Panc1 (cell line): Measurements from ENCODE around the gene TTC9C. TPM values are rescaled to one million over a fixed set of nuclear protein-coding genes. Genes with fewer than 3 reads are reported as not detected.

Source experiments
- ATAC-seq: fragments of 200-7000 bp; cut with Tn5 transposase; 2 replicates; pipeline ENCODE4 v1.9.1; 2020; ENCODE audit warnings: mild to moderate bottlenecking, moderate library complexity
- BruUV-seq: library from RNA; stranded (reverse); fragments of 400-500 nt; replicated peaks from 2 replicates; lab custom pipeline; 2021; lab: Mats Ljungman, UMichigan
- CTCF ChIA-PET: fragments of 300-600 bp; sonication (Branson Sonifier 250); formaldehyde crosslinking; loops from one replicate; lab custom pipeline; 2022; ENCODE audit warnings: antibody characterized with exemption; lab: Charles Lee
- POLR2A ChIA-PET: fragments of 300-600 bp; sonication (Branson Sonifier 250); formaldehyde crosslinking; loops from one replicate; lab custom pipeline; 2022; ENCODE audit warnings: antibody characterized with exemption; lab: Charles Lee
- DNase-seq: peaks from one replicate; pipeline ENCODE4 v3.0.0-alpha.2; 2010; ENCODE audit warnings: low read depth, low spot score
- H3K27ac ChIP-seq: 2 replicates; pipeline ENCODE4 v1.5.1; 2011; ENCODE audit warnings: mild to moderate bottlenecking, low read length, inconsistent platforms
- H3K27me3 ChIP-seq: fragments of 200-500 bp; sonication (Bioruptor generic); 2 replicates; pipeline ENCODE4 v1.6.0; 2014; ENCODE audit warnings: low read length, inconsistent platforms; ENCODE audit not compliant: control insufficient read depth, insufficient read depth
- H3K36me3 ChIP-seq: fragments of 200-500 bp; sonication (Bioruptor generic); 2 replicates; pipeline ENCODE4 v1.5.1; 2014; ENCODE audit warnings: inconsistent platforms, mild to moderate bottlenecking, low read length, moderate library complexity; ENCODE audit not compliant: control insufficient read depth, insufficient read depth
- H3K4me1 ChIP-seq: 2 replicates; pipeline ENCODE4 v1.5.1; 2011; ENCODE audit warnings: inconsistent platforms, mild to moderate bottlenecking, low read length, moderate library complexity; ENCODE audit not compliant: control insufficient read depth, insufficient read depth
- H3K4me3 ChIP-seq, 2 experiments: 2 replicates each; pipeline ENCODE4 v1.5.1; 2011 to 2012; ENCODE audit warnings: low read depth in 2 of 2, low read length in 2 of 2, mild to moderate bottlenecking in 2 of 2, inconsistent platforms in 1 of 2, moderate library complexity in 1 of 2
- H3K9me3 ChIP-seq: fragments of 200-500 bp; sonication (Bioruptor generic); 2 replicates; pipeline ENCODE4 v1.5.1; 2014; ENCODE audit warnings: low read depth, mild to moderate bottlenecking, inconsistent platforms, low read length, moderate library complexity; ENCODE audit not compliant: control insufficient read depth, insufficient read depth
- POLR2AphosphoS5 ChIP-seq: IDR thresholded peaks from 2 replicates; pipeline ENCODE4 v1.6.1; 2012; ENCODE audit warnings: mild to moderate bottlenecking, low read depth, low read length, moderate library complexity
- REST ChIP-seq, 2 experiments: IDR thresholded peaks; 2 replicates each; pipeline ENCODE4 v1.6.1; 2011 to 2012; ENCODE audit warnings: low read depth in 2 of 2, control low read depth in 1 of 2, low read length in 1 of 2, mild to moderate bottlenecking in 1 of 2, moderate library complexity in 1 of 2; ENCODE audit not compliant: insufficient read depth in 1 of 2
- SIN3A ChIP-seq: IDR thresholded peaks from 2 replicates; pipeline ENCODE4 v1.6.1; 2012; ENCODE audit warnings: low read depth, mild to moderate bottlenecking, low read length, moderate library complexity, borderline replicate concordance; ENCODE audit not compliant: insufficient read depth
- TCF7L2 ChIP-seq: IDR thresholded peaks from 2 replicates; pipeline ENCODE4 v1.6.1; 2011; ENCODE audit warnings: mild to moderate bottlenecking, low read depth, low read length, inconsistent platforms
- in situ Hi-C: cut with HindIII; loops from 2 replicates; pipeline ENCODE4 v1.10.0; 2016; ENCODE audit warnings: low sequenced_read_pairs, low pct_unique_long_range_greater_than_20kb
- intact Hi-C: fragments of 100-400 bp; cut with micrococcal nuclease; formaldehyde crosslinking; loops from one replicate; pipeline ENCODE4 v1.10.0; 2022; ENCODE audit not compliant: unreplicated experiment
- total RNA-seq: library from RNA; stranded (reverse); gene quantifications from one replicate; pipeline ENCODE4 v1.2.1, GENCODE V29; 2021; ENCODE audit not compliant: unreplicated experiment
- TF ChIP-seq, protein P1 (sequence below): fragments of 450-650 bp; IDR thresholded peaks from 2 replicates; pipeline ENCODE4 v1.5.1; 2017; ENCODE audit warnings: mild to moderate bottlenecking

The TTC9C gene
- total RNA-seq, 1 experiment from 2014 or later = 39.4 TPM

DNA sequence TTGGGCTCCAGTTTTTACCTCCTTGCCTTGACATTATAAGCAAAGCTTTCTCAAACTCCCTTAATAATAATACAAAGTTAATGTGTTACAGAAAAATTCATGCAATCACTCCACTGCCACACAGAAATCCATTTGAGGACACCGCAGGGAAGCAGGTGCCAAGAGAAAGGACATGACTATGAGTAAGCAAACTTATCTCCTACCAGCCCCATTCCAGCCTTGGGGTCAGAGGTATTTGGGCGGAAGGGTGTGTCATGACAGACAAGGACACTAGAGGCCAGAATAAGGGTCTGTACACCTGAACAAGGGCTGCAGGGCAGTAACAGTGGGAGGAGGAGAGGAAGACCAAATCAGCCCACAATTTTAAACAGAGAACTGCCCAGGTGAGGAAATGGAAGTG is 14.9 kb upstream of the TTC9C start:
- POLR2A ChIA-PET = no interaction called here
- Histone ChIP-seq H3K27ac (no peak overlapping the region), H3K4me3 (no peak overlapping the region), H3K36me3 (peaks cover 30% of the 10 kb centered on the region), H3K27me3 (no peaks in the 10 kb centered on the region), H3K4me1 (peaks cover 10% of the 10 kb centered on the region), H3K9me3 (no peaks in the 10 kb centered on the region)
- in situ Hi-C loops (no loop called here), intact Hi-C loops (no loop called here)
- CTCF ChIA-PET = no interaction called here
- DNase-seq (no peak), ATAC-seq (no peak)
- TF ChIP-seq TCF7L2 (no peak), REST (IDR thresholded peaks at IDR 0.05; ENCODE audit: insufficient read depth in 1 of 2, low read depth in 2 of 2, low read length in 1 of 2) (no peak), POLR2AphosphoS5 (no peak)
- BruUV-seq = no TSS peak

- Histone ChIP-seq H3K27me3 (no peaks in the 10 kb centered on the region), H3K9me3 (no peaks in the 10 kb centered on the region), H3K4me3 (no peak overlapping the region), H3K27ac (no peak overlapping the region), H3K36me3 (peaks cover 37% of the 10 kb centered on the region), H3K4me1 (peaks cover 4% of the 10 kb centered on the region; the same call in 1 of the 2 replicates)
- no peak for DNase-seq
- ATAC-seq = no peak
- intact Hi-C loops (no loop called here), in situ Hi-C loops (no loop called here)
- ChIA-PET CTCF (no interaction called here), POLR2A (interaction anchor here (0.6 to 0.7 kb wide), 4 partner anchors 46 to 1137 kb away, joined by 3 to 4 read pairs (median 4); no protein-coding TSS in a partner anchor)
- BruUV-seq = no TSS peak
- no peak for TF ChIP-seq SIN3A
- TF ChIP-seq POLR2AphosphoS5 = no peak
- no peak for TF ChIP-seq REST (IDR thresholded peaks at IDR 0.05; ENCODE audit: insufficient read depth in 1 of 2, low read depth in 2 of 2, low read length in 1 of 2)
- TF ChIP-seq TCF7L2 = no peak
- TF ChIP-seq, protein P1, sequence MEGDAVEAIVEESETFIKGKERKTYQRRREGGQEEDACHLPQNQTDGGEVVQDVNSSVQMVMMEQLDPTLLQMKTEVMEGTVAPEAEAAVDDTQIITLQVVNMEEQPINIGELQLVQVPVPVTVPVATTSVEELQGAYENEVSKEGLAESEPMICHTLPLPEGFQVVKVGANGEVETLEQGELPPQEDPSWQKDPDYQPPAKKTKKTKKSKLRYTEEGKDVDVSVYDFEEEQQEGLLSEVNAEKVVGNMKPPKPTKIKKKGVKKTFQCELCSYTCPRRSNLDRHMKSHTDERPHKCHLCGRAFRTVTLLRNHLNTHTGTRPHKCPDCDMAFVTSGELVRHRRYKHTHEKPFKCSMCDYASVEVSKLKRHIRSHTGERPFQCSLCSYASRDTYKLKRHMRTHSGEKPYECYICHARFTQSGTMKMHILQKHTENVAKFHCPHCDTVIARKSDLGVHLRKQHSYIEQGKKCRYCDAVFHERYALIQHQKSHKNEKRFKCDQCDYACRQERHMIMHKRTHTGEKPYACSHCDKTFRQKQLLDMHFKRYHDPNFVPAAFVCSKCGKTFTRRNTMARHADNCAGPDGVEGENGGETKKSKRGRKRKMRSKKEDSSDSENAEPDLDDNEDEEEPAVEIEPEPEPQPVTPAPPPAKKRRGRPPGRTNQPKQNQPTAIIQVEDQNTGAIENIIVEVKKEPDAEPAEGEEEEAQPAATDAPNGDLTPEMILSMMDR = no peak
These were observed 12.8 kb upstream of the TTC9C start for GRCh38 chr11:62715150-62716130.
